Measurements from ENCODE around the gene ATP5F1E. TPM values are rescaled to one million over a fixed set of nuclear protein-coding genes. Genes with fewer than 3 reads are reported as not detected.

The ATP5F1E gene
- total and polyA plus RNA-seq, 9 of the 15 experiments (the other 6 are each of a cell fraction or from before 2014, with no cell fraction given): 60.3 to 162 (median 113) TPM

DNA sequence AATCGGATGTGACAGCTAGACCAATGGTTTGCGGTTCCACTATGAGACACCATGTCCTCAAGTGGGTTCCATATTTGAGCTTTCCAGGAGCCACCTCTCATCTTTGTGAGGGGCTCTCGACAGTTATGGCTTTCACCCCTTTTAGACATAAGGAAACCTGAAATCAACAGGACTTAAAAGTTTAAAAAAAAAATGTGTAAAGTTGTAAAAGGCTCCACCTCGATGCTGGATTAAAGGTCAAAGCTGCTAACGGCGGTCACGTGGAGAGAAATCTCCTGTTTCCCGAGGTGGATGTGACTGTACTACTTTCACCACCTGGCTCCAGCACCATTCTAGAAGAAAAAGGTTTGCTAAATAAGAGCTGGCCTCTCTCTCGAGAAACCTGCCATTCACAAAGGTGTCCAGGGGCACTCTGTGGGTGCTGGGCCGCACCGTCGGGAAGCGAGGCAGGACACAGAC lies 542 bp downstream of the ATP5F1E start (continued):
- TF ChIP-seq, protein P1, sequence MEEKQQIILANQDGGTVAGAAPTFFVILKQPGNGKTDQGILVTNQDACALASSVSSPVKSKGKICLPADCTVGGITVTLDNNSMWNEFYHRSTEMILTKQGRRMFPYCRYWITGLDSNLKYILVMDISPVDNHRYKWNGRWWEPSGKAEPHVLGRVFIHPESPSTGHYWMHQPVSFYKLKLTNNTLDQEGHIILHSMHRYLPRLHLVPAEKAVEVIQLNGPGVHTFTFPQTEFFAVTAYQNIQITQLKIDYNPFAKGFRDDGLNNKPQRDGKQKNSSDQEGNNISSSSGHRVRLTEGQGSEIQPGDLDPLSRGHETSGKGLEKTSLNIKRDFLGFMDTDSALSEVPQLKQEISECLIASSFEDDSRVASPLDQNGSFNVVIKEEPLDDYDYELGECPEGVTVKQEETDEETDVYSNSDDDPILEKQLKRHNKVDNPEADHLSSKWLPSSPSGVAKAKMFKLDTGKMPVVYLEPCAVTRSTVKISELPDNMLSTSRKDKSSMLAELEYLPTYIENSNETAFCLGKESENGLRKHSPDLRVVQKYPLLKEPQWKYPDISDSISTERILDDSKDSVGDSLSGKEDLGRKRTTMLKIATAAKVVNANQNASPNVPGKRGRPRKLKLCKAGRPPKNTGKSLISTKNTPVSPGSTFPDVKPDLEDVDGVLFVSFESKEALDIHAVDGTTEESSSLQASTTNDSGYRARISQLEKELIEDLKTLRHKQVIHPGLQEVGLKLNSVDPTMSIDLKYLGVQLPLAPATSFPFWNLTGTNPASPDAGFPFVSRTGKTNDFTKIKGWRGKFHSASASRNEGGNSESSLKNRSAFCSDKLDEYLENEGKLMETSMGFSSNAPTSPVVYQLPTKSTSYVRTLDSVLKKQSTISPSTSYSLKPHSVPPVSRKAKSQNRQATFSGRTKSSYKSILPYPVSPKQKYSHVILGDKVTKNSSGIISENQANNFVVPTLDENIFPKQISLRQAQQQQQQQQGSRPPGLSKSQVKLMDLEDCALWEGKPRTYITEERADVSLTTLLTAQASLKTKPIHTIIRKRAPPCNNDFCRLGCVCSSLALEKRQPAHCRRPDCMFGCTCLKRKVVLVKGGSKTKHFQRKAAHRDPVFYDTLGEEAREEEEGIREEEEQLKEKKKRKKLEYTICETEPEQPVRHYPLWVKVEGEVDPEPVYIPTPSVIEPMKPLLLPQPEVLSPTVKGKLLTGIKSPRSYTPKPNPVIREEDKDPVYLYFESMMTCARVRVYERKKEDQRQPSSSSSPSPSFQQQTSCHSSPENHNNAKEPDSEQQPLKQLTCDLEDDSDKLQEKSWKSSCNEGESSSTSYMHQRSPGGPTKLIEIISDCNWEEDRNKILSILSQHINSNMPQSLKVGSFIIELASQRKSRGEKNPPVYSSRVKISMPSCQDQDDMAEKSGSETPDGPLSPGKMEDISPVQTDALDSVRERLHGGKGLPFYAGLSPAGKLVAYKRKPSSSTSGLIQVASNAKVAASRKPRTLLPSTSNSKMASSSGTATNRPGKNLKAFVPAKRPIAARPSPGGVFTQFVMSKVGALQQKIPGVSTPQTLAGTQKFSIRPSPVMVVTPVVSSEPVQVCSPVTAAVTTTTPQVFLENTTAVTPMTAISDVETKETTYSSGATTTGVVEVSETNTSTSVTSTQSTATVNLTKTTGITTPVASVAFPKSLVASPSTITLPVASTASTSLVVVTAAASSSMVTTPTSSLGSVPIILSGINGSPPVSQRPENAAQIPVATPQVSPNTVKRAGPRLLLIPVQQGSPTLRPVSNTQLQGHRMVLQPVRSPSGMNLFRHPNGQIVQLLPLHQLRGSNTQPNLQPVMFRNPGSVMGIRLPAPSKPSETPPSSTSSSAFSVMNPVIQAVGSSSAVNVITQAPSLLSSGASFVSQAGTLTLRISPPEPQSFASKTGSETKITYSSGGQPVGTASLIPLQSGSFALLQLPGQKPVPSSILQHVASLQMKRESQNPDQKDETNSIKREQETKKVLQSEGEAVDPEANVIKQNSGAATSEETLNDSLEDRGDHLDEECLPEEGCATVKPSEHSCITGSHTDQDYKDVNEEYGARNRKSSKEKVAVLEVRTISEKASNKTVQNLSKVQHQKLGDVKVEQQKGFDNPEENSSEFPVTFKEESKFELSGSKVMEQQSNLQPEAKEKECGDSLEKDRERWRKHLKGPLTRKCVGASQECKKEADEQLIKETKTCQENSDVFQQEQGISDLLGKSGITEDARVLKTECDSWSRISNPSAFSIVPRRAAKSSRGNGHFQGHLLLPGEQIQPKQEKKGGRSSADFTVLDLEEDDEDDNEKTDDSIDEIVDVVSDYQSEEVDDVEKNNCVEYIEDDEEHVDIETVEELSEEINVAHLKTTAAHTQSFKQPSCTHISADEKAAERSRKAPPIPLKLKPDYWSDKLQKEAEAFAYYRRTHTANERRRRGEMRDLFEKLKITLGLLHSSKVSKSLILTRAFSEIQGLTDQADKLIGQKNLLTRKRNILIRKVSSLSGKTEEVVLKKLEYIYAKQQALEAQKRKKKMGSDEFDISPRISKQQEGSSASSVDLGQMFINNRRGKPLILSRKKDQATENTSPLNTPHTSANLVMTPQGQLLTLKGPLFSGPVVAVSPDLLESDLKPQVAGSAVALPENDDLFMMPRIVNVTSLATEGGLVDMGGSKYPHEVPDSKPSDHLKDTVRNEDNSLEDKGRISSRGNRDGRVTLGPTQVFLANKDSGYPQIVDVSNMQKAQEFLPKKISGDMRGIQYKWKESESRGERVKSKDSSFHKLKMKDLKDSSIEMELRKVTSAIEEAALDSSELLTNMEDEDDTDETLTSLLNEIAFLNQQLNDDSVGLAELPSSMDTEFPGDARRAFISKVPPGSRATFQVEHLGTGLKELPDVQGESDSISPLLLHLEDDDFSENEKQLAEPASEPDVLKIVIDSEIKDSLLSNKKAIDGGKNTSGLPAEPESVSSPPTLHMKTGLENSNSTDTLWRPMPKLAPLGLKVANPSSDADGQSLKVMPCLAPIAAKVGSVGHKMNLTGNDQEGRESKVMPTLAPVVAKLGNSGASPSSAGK (IDR thresholded peaks at IDR 0.05): peak; percentile 11; the same call in 1 of the 2 replicates
- TF ChIP-seq BCLAF1 (IDR thresholded peaks at IDR 0.05; ENCODE audit: borderline replicate concordance in 1 of 2, control insufficient read depth in 1 of 2, low read depth in 2 of 2, low read length in 1 of 2) (no peak), CAMTA2 (CRISPR knock-in tag; conservative IDR thresholded peaks at IDR 0.05) (0 out of 2 replicates have a peak, but pooled peaks have one; percentile 30), ZEB2 (IDR thresholded peaks at IDR 0.05) (no peak), CTCFL (IDR thresholded peaks at IDR 0.05; ENCODE audit: borderline replicate concordance, insufficient read depth, low read depth, low read length, poor library complexity, severe bottlenecking) (no peak), PPARD (CRISPR knock-in tag; IDR thresholded peaks at IDR 0.05) (0 out of 2 replicates have a peak, but pooled peaks have one; percentile 60), NFIC (IDR thresholded peaks at IDR 0.05) (no peak), MNT (conservative IDR thresholded peaks at IDR 0.05) (peak in 1 of 2 experiments; percentile 21; a peak in 2 of 4 replicates)
